Neuronal stem cell (in vitro differentiated cells): ENCODE data around the gene KDF1. TPM values are rescaled to one million over a fixed set of nuclear protein-coding genes. Genes with fewer than 3 reads are reported as not detected.

Experiments used
- DNase-seq: peaks from one replicate; pipeline ENCODE4 v3.0.0-alpha.2; 2013; ENCODE audit warnings: low spot score
- H2AFZ ChIP-seq: one replicate; pipeline ENCODE4 v1.6.1; 2013; ENCODE audit warnings: mild to moderate bottlenecking, low read length, inconsistent platforms
- H2AK5ac ChIP-seq: 2 replicates; pipeline ENCODE4 v1.6.1; 2013; ENCODE audit warnings: low read depth, mild to moderate bottlenecking, inconsistent platforms, low read length, moderate library complexity, mixed read lengths
- H2BK120ac ChIP-seq: 2 replicates; pipeline ENCODE4 v1.6.1; 2013; ENCODE audit warnings: low read depth, mild to moderate bottlenecking, inconsistent platforms, low read length, moderate library complexity, mixed read lengths
- H2BK12ac ChIP-seq: one replicate; pipeline ENCODE4 v1.6.1; 2013; ENCODE audit warnings: low read length, inconsistent platforms
- H2BK15ac ChIP-seq: 2 replicates; pipeline ENCODE4 v1.6.1; 2013; ENCODE audit warnings: mild to moderate bottlenecking, low read length, inconsistent platforms, mixed read lengths
- H2BK5ac ChIP-seq: one replicate; pipeline ENCODE4 v1.6.1; 2013; ENCODE audit warnings: inconsistent platforms, mild to moderate bottlenecking, low read length, moderate library complexity
- H3K14ac ChIP-seq: one replicate; pipeline ENCODE4 v1.6.1; 2013; ENCODE audit warnings: low read length, inconsistent platforms
- H3K18ac ChIP-seq: 2 replicates; pipeline ENCODE4 v1.6.1; 2013; ENCODE audit warnings: low read length, inconsistent platforms
- H3K23ac ChIP-seq: 2 replicates; pipeline ENCODE4 v1.6.1; 2013; ENCODE audit warnings: low read depth, mild to moderate bottlenecking, mixed read lengths, low read length, inconsistent platforms; ENCODE audit not compliant: poor library complexity
- H3K27ac ChIP-seq: replicated peaks from 3 replicates; pipeline ENCODE4 v1.5.1; 2013; ENCODE audit warnings: low read length, inconsistent platforms
- H3K27me3 ChIP-seq, 3 experiments: 2 replicates each; pipeline ENCODE4 v1.6.1; 2013; ENCODE audit warnings: low read length in 3 of 3, mild to moderate bottlenecking in 2 of 3, inconsistent platforms in 1 of 3, low read depth in 1 of 3, mixed read lengths in 1 of 3, moderate library complexity in 1 of 3; ENCODE audit not compliant: control insufficient read depth in 3 of 3, insufficient read depth in 3 of 3
- H3K36me3 ChIP-seq, 2 donors: replicated peaks in 1 of 2; 2 replicates each; pipeline ENCODE4 v1.6.1; 2013; ENCODE audit warnings: low read length in 2 of 2; ENCODE audit not compliant: control insufficient read depth in 2 of 2, insufficient read depth in 2 of 2
- H3K4ac ChIP-seq: 2 replicates; pipeline ENCODE4 v1.6.1; 2013; ENCODE audit warnings: inconsistent platforms, mild to moderate bottlenecking, low read length, moderate library complexity
- H3K4me1 ChIP-seq, 2 donors: 1 replicate in 1 of 2; 2 replicates in 1 of 2; pipeline ENCODE4 v1.6.1; 2013; ENCODE audit warnings: low read length in 2 of 2, low read depth in 1 of 2; ENCODE audit not compliant: control insufficient read depth in 2 of 2, insufficient read depth in 1 of 2
- H3K4me2 ChIP-seq: one replicate; pipeline ENCODE4 v1.6.1; 2013; ENCODE audit warnings: mild to moderate bottlenecking, low read length, inconsistent platforms; ENCODE audit not compliant: insufficient read depth, poor library complexity, severe bottlenecking
- H3K4me3 ChIP-seq, 2 donors: 2 replicates each; pipeline ENCODE4 v1.5.1; 2013; ENCODE audit warnings: low read length in 2 of 2, mild to moderate bottlenecking in 2 of 2, inconsistent platforms in 1 of 2, moderate library complexity in 1 of 2
- H3K79me1 ChIP-seq: one replicate; pipeline ENCODE4 v1.6.1; 2013; ENCODE audit warnings: low read depth, mild to moderate bottlenecking, inconsistent platforms, low read length, moderate library complexity
- H3K9ac ChIP-seq: one replicate; pipeline ENCODE4 v1.6.1; 2013; ENCODE audit warnings: mild to moderate bottlenecking, low read depth, low read length, inconsistent platforms; ENCODE audit not compliant: poor library complexity
- H3K9me3 ChIP-seq, 2 donors: replicated peaks in 1 of 2; 2 replicates each; pipeline versions ENCODE3 to v1.6.1; 2013; ENCODE audit warnings: low read length in 2 of 2, mild to moderate bottlenecking in 2 of 2, inconsistent platforms in 1 of 2, low read depth in 1 of 2, mixed read lengths in 1 of 2, moderate library complexity in 1 of 2; ENCODE audit not compliant: control insufficient read depth in 2 of 2, insufficient read depth in 1 of 2
- H4K8ac ChIP-seq: one replicate; pipeline ENCODE4 v1.6.1; 2013; ENCODE audit warnings: low read depth, mild to moderate bottlenecking, inconsistent platforms, low read length, moderate library complexity
- H4K91ac ChIP-seq: one replicate; pipeline ENCODE4 v1.6.1; 2013; ENCODE audit warnings: low read length, low read depth, mild to moderate bottlenecking, inconsistent platforms; ENCODE audit not compliant: poor library complexity
- WGBS, 2 donors: extraction: QIAGEN DNeasy Blood & Tissue Kit; methylation state at CpG; one replicate each; pipeline ENCODE4 v1.1.7; 2013; ENCODE audit warnings: missing lambda C conversion rate in 2 of 2, mixed read lengths in 1 of 2; ENCODE audit not compliant: insufficient read length in 2 of 2, insufficient replicate concordance in 1 of 2; ENCODE audit errors: extremely low coverage in 2 of 2; 5-methylcytosine and 5-hydroxymethylcytosine counted together
- polyA plus RNA-seq, 2 experiments: library from polyadenylated mRNA; stranded (reverse); fragments of 200-250 nt; gene quantifications; one replicate each; pipeline ENCODE4 v1.2.3, GENCODE V29; 2013

Gene KDF1
- polyA plus RNA-seq (2013, experiment 1 of 2), result 0.04 TPM
- 0.03 TPM for polyA plus RNA-seq (2013, experiment 2 of 2)

DNA sequence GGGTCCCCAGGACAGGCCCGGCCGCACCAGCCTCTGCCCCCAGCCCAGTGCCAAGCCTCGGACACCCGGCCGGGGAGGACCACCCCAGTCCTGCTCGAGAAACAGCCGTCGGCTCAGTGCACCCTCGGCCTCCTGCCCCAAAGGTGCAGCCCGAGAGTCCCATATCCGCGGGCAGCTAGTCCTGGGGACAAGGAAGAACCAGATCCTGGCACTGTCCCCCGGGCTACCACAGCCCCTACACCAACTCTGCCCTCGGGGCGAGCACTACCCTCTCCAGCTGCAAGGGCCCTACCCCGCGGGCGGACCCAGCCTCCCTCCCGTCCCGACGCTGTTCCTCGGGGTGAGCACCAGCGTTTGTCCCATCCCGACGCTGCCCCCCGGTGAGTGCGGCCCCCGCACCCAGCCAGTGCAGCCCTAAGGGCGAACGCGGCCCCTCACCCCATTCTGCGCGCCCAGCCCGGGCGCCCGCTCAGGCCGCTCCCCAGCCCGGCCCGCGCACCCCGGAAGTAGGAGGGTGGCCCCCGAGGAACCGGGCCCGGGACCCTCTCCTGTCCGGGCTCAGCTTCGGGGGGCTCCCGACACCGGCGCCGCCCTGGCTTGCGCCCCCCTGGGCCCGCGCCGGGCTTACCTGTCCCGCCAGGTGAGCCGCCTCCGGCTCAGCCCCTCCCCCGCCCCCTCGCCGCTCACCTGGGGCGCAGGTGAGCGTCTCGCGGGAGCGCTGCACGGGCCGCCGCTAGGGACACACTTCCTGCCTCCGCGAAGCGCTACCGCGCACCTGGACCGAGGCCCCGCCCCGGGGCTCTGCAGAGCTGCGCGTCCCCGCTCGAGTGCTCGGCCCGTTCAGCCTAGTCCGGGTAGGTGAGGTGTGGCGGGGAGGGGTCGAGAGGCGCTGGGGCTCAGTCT is at the start of gene KDF1:
Gene KDF1 (minus strand): TSS at position 747 of the 903 bp plus-strand sequence. CDS start 8,088 bp downstream, outside the sequence.
- Histone ChIP-seq H2BK12ac (peak within 1 kb of the TSS; percentile 48), H2BK15ac (peak within 1 kb of the TSS; percentile 26), H3K36me3 (no peaks in the 10 kb centered on the region), H3K4ac (no peak within 1 kb of the TSS), H3K23ac (peak within 1 kb of the TSS; percentile 97), H4K8ac (peak within 1 kb of the TSS; percentile 27), H3K18ac (peak within 1 kb of the TSS; percentile 79), H3K4me3 (peak within 1 kb of the TSS in 1 of 2 donors; percentile 74), H3K4me1 (peaks cover 3% of the 10 kb centered on the region in 2 donors), H3K14ac (peak within 1 kb of the TSS; percentile 85), H3K9ac (peak within 1 kb of the TSS; percentile 74), H2BK5ac (no peak within 1 kb of the TSS), H3K79me1 (no peaks in the 10 kb centered on the region), H3K27ac (no peak within 1 kb of the TSS), H2BK120ac (peak within 1 kb of the TSS; percentile 49), H3K4me2 (peak within 1 kb of the TSS; percentile 64), H4K91ac (no peak within 1 kb of the TSS), H3K9me3 (peaks cover 3 to 4% of the 10 kb centered on the region in 2 donors), H2AK5ac (peak within 1 kb of the TSS; percentile 26), H3K27me3 (peaks cover 17 to 71% (median 34%) of the 10 kb centered on the region in 3 experiments), H2AFZ (peak within 1 kb of the TSS; percentile 73)
- no CpG with 5 or more reads among the region's 86 CpGs for WGBS, 2 donors
- no peak for DNase-seq

GRCh38 chr1:27009601-27010197 is 49.4 kb upstream of the KDF1 start:
- H3K4ac ChIP-seq, result no peak overlapping the region
- no peak overlapping the region for H2AFZ ChIP-seq
- H3K18ac ChIP-seq, result peak overlapping the region; percentile 9
- no peak overlapping the region for H3K23ac ChIP-seq
- H3K36me3 ChIP-seq, result peaks cover 7 to 24% of the 10 kb centered on the region in 2 donors
- peaks cover 30 to 36% of the 10 kb centered on the region in 2 donors for H3K4me1 ChIP-seq
- H4K8ac ChIP-seq, result no peak overlapping the region
- H3K4me3 ChIP-seq, result no peak overlapping the region
- H2BK5ac ChIP-seq, result no peak overlapping the region
- peaks cover 0 to 6% (median 0%) of the 10 kb centered on the region in 3 experiments for H3K27me3 ChIP-seq
- H3K4me2 ChIP-seq, result no peak overlapping the region
- H2BK120ac ChIP-seq, result no peak overlapping the region
- H2BK12ac ChIP-seq, result peak overlapping the region; percentile 25
- no peak overlapping the region for H4K91ac ChIP-seq
- H3K9ac ChIP-seq, result no peak overlapping the region
- no peaks in the 10 kb centered on the region for H3K9me3 ChIP-seq
- no peak overlapping the region for H3K27ac ChIP-seq
- DNase-seq, result no peak
- WGBS, 2 donors, result no CpG with 5 or more reads among the region's 6 CpGs
- H2BK15ac ChIP-seq, result no peak overlapping the region
- H3K14ac ChIP-seq, result no peak overlapping the region
- H2AK5ac ChIP-seq, result peak overlapping the region; percentile 65
- no peaks in the 10 kb centered on the region for H3K79me1 ChIP-seq

GRCh38 chr1:27007909-27008582 is 47.8 kb upstream of the KDF1 start:
- Histone ChIP-seq H2BK12ac (no peak overlapping the region), H4K91ac (no peak overlapping the region), H3K23ac (no peak overlapping the region), H2BK120ac (no peak overlapping the region), H2BK5ac (no peak overlapping the region), H3K9me3 (no peaks in the 10 kb centered on the region), H3K79me1 (no peaks in the 10 kb centered on the region), H3K4me3 (no peak overlapping the region), H3K4ac (no peak overlapping the region), H2BK15ac (no peak overlapping the region), H3K36me3 (peaks cover 7 to 36% of the 10 kb centered on the region in 2 donors), H3K9ac (no peak overlapping the region), H3K27ac (no peak overlapping the region), H2AFZ (no peak overlapping the region), H3K18ac (no peak overlapping the region), H3K27me3 (peaks cover 0 to 6% (median 0%) of the 10 kb centered on the region in 3 experiments), H2AK5ac (peak overlapping the region; percentile 24), H3K14ac (no peak overlapping the region), H4K8ac (no peak overlapping the region), H3K4me2 (no peak overlapping the region), H3K4me1 (peaks cover 42 to 45% of the 10 kb centered on the region in 2 donors)
- WGBS, 2 donors, result no CpG with 5 or more reads among the region's 9 CpGs
- DNase-seq, result no peak
